ENCODE measurements around the gene DDX51.

- TF ChIP-seq CTCF (IDR thresholded peaks at IDR 0.05) (no peak), POLR2A (IDR thresholded peaks at IDR 0.05) (no peak), POLR2AphosphoS5 (IDR thresholded peaks at IDR 0.05) (no peak), EP300 (IDR thresholded peaks at IDR 0.05) (no peak)
Measured at GRCh38 chr12:132186857-132187620, 42.9 kb upstream of the DDX51 start.

Measured in upper lobe of left lung (tissue), 4 donors.